ENCODE results near the gene NQO1. TPM values are rescaled to one million over a fixed set of nuclear protein-coding genes. Genes with fewer than 3 reads are reported as not detected.

NQO1 gene
- total and polyA plus RNA-seq, 2 of the 13 experiments (the other 11 are each of a cell fraction or from before 2014, with no cell fraction given), result 464 to 1,060 TPM

DNA sequence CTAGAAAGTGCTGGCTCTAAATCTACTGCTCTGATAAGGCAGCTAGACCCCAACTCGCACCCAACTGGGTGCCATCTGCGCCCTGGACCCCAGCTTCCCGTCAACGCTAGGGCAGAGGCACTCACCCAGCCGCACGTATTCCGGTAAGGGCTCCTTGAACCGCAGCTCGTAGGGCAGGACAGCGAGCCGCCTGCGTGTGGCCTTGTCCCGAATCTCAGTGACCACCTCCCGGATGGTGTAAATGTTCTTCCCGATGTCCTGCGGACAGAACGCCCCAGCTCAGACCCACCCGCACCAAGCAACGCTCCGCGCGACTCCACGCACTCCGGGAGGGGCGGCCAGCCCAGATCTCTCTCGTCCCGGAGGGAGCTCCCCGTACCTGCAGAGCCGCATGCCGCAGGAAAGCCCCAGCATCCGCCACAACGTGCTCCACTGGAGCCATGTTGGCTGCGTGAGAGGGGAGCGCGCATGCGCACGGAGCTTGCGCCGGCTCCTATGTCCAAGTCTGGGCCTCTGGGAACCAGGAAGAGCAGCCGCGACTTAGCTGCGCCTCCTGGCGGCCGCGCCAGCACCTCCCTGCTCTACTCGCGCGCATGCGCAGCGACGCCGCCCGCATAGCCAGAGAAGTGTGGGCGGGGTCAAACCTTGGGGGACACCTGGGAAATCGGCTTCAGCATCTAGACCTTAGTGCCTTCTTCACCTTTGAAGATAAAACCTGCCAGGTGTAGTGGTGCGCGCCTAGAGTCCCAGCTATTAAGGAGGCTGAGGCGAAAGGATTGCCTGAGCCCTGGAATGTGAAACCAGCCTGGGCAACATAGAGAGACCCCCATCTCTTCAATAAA lies 28.3 kb upstream of the NQO1 start, which contains the start of gene NOB1 (continued):
- TF ChIP-seq, protein P1, sequence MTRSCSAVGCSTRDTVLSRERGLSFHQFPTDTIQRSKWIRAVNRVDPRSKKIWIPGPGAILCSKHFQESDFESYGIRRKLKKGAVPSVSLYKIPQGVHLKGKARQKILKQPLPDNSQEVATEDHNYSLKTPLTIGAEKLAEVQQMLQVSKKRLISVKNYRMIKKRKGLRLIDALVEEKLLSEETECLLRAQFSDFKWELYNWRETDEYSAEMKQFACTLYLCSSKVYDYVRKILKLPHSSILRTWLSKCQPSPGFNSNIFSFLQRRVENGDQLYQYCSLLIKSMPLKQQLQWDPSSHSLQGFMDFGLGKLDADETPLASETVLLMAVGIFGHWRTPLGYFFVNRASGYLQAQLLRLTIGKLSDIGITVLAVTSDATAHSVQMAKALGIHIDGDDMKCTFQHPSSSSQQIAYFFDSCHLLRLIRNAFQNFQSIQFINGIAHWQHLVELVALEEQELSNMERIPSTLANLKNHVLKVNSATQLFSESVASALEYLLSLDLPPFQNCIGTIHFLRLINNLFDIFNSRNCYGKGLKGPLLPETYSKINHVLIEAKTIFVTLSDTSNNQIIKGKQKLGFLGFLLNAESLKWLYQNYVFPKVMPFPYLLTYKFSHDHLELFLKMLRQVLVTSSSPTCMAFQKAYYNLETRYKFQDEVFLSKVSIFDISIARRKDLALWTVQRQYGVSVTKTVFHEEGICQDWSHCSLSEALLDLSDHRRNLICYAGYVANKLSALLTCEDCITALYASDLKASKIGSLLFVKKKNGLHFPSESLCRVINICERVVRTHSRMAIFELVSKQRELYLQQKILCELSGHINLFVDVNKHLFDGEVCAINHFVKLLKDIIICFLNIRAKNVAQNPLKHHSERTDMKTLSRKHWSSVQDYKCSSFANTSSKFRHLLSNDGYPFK (CRISPR knock-in tag; IDR thresholded peaks at IDR 0.05; ENCODE audit: borderline replicate concordance), result peak; percentile 91; the same call in 1 of the 2 replicates
- TF ChIP-seq AKAP8 (CRISPR knock-in tag; IDR thresholded peaks at IDR 0.05) (peak; percentile 77; the same call in 1 of the 2 replicates), BRF2 (CRISPR knock-in tag; IDR thresholded peaks at IDR 0.05) (peak; percentile 80; the same call in 1 of the 2 replicates), ZFP62 (CRISPR knock-in tag; IDR thresholded peaks at IDR 0.05) (no peak), ZGPAT (CRISPR knock-in tag; IDR thresholded peaks at IDR 0.05) (peak; percentile 97), XRCC5 (optimal IDR thresholded peaks at IDR 0.05; ENCODE audit: low read length) (peak; percentile 92), ZNF747 (CRISPR knock-in tag; IDR thresholded peaks at IDR 0.05; ENCODE audit: borderline replicate concordance) (peak; percentile 94; the same call in 1 of the 2 replicates), ZNF549 (CRISPR knock-in tag; IDR thresholded peaks at IDR 0.05) (no peak), ZNF230 (CRISPR knock-in tag; IDR thresholded peaks at IDR 0.05) (peak; percentile 98), IKZF4 (CRISPR knock-in tag; IDR thresholded peaks at IDR 0.05; ENCODE audit: borderline replicate concordance, low read depth, not compliant biosample characterization) (peak; percentile 85), FOXA3 (CRISPR knock-in tag; IDR thresholded peaks at IDR 0.05) (peak; percentile 32; the same call in 1 of the 2 replicates), ZNF646 (CRISPR knock-in tag; IDR thresholded peaks at IDR 0.05) (no peak), NPAS2 (CRISPR knock-in tag; IDR thresholded peaks at IDR 0.05; ENCODE audit: borderline replicate concordance) (0 out of 2 replicates have a peak, but pooled peaks have one; percentile 47), ZIK1 (CRISPR knock-in tag; IDR thresholded peaks at IDR 0.05; ENCODE audit: borderline replicate concordance, low read depth) (peak; percentile 96; the same call in 1 of the 2 replicates), ZNF224 (CRISPR knock-in tag; IDR thresholded peaks at IDR 0.05) (no peak), RBM22 (optimal IDR thresholded peaks at IDR 0.05; ENCODE audit: low read length) (no peak)

Measured in HepG2 (cell line).